ENCODE data around the gene PCCA.

Gene PCCA

DNA sequence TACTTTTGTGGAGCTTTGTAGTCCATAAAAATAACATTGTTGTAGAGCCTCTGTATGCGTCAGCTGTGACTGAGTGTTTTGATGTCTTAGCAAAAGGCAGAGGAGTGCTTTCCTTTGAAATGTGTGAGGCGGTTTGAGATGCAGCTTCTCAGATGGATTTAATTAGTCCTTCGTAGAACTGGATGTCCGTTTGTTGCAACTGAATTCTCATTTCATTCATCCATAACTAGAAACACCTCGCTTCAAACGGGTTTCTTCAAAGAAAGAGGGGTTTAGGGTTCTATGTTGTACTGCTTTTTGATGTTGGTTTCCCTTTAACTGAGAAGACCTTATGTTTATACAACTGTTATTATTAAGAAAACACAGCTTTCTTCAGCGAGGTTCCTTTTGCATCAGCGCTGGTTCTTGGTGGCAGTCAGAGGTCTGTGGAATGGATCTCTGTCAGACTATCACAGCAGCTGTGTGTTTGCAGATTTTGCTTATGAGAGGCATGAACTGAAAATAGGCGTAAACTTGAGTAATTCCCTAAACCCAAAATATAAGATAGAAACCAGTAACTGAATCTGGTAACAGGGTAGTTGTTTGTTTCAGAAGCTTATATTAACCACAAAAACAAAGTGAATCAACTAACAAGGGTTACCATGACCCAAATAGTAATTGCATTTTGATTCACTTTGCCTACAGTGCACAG is 305.3 kb downstream of the PCCA start:
- no peaks in the 10 kb centered on the region for H3K9me3 ChIP-seq (ENCODE audit: control insufficient read depth in 1 of 2, low read length in 2 of 2)
- H3K27me3 ChIP-seq (ENCODE audit: low read depth, low read length), result no peaks in the 10 kb centered on the region
- H3K4me1 ChIP-seq (ENCODE audit: control insufficient read depth in 1 of 2, insufficient read depth in 2 of 2, low read length in 2 of 2), result no peaks in the 10 kb centered on the region
- H3K36me3 ChIP-seq (ENCODE audit: control insufficient read depth in 1 of 2, insufficient read depth in 2 of 2, low read length in 2 of 2), result peaks cover 0 to 15% of the 10 kb centered on the region in 2 donors
- no peak overlapping the region for H3K4me3 ChIP-seq (ENCODE audit: low read depth in 1 of 2, low read length in 2 of 2)
- no peak overlapping the region for H3K27ac ChIP-seq (ENCODE audit: low read length)

GRCh38 chr13:100395698-100396373 is 306.9 kb downstream of the PCCA start:
- H3K27ac ChIP-seq (ENCODE audit: low read length), result no peak overlapping the region
- H3K27me3 ChIP-seq (ENCODE audit: low read depth, low read length), result no peaks in the 10 kb centered on the region
- H3K4me3 ChIP-seq (ENCODE audit: low read depth in 1 of 2, low read length in 2 of 2), result no peak overlapping the region
- peaks cover 0 to 15% of the 10 kb centered on the region in 2 donors for H3K36me3 ChIP-seq (ENCODE audit: control insufficient read depth in 1 of 2, insufficient read depth in 2 of 2, low read length in 2 of 2)
- no peaks in the 10 kb centered on the region for H3K4me1 ChIP-seq (ENCODE audit: control insufficient read depth in 1 of 2, insufficient read depth in 2 of 2, low read length in 2 of 2)
- H3K9me3 ChIP-seq (ENCODE audit: control insufficient read depth in 1 of 2, low read length in 2 of 2), result no peaks in the 10 kb centered on the region

DNA sequence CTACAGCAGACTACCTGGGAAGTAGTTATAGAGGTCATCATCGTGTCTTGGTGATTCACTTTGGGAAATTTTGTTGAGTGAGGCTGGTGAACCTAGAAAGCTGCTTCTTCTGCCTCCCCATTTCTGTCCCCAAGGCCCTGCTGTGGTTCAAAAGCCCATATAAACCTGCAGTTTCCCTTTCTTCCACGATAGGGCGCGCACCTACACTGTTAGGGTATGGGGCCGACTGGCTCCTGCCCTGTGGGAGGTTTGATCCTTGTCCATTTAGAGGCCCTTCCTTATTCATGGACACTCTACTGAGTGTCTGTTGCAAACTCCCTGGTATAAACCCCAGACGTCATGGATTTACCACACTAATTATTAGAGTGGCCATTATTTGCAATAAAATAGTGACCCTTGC is 307.9 kb downstream of the PCCA start:
- no peaks in the 10 kb centered on the region for H3K27me3 ChIP-seq (ENCODE audit: low read depth, low read length)
- no peak overlapping the region for H3K27ac ChIP-seq (ENCODE audit: low read length)
- H3K9me3 ChIP-seq (ENCODE audit: control insufficient read depth in 1 of 2, low read length in 2 of 2), result no peaks in the 10 kb centered on the region
- H3K4me1 ChIP-seq (ENCODE audit: control insufficient read depth in 1 of 2, insufficient read depth in 2 of 2, low read length in 2 of 2), result no peaks in the 10 kb centered on the region
- H3K4me3 ChIP-seq (ENCODE audit: low read depth in 1 of 2, low read length in 2 of 2), result no peak overlapping the region
- peaks cover 0 to 15% of the 10 kb centered on the region in 2 donors for H3K36me3 ChIP-seq (ENCODE audit: control insufficient read depth in 1 of 2, insufficient read depth in 2 of 2, low read length in 2 of 2)

- Histone ChIP-seq H3K4me3 (ENCODE audit: low read depth in 1 of 2, low read length in 2 of 2) (no peak overlapping the region), H3K36me3 (ENCODE audit: control insufficient read depth in 1 of 2, insufficient read depth in 2 of 2, low read length in 2 of 2) (peaks cover 0 to 9% of the 10 kb centered on the region in 2 donors), H3K4me1 (ENCODE audit: control insufficient read depth in 1 of 2, insufficient read depth in 2 of 2, low read length in 2 of 2) (no peaks in the 10 kb centered on the region), H3K27me3 (ENCODE audit: low read depth, low read length) (no peaks in the 10 kb centered on the region), H3K9me3 (ENCODE audit: control insufficient read depth in 1 of 2, low read length in 2 of 2) (no peaks in the 10 kb centered on the region), H3K27ac (ENCODE audit: low read length) (no peak overlapping the region)
Measured at GRCh38 chr13:100397627-100398026, 308.7 kb downstream of the PCCA start.

DNA sequence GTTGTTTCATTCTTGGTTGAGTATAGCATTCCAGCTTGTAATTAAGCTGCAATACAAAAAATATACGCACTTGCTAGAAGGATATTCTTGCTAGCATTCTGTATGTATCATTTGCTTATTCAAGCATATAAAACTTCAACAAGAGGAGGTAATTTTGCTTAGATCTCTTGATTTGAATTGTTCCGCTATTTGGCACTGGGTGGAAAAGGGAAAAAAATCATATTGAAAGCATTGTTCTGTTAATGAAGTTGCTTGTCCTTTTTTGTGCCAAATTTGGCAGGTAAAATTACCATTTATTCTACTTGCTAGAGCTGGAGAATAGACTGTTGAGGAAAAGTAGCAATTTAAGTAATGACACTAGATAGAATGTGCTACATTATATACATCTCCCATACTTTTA is 309.5 kb downstream of the PCCA start:
- Histone ChIP-seq H3K4me3 (ENCODE audit: low read depth in 1 of 2, low read length in 2 of 2) (no peak overlapping the region), H3K4me1 (ENCODE audit: control insufficient read depth in 1 of 2, insufficient read depth in 2 of 2, low read length in 2 of 2) (no peaks in the 10 kb centered on the region), H3K9me3 (ENCODE audit: control insufficient read depth in 1 of 2, low read length in 2 of 2) (no peaks in the 10 kb centered on the region), H3K27ac (ENCODE audit: low read length) (no peak overlapping the region), H3K27me3 (ENCODE audit: low read depth, low read length) (no peaks in the 10 kb centered on the region), H3K36me3 (ENCODE audit: control insufficient read depth in 1 of 2, insufficient read depth in 2 of 2, low read length in 2 of 2) (peaks cover 0 to 6% of the 10 kb centered on the region in 2 donors)

DNA sequence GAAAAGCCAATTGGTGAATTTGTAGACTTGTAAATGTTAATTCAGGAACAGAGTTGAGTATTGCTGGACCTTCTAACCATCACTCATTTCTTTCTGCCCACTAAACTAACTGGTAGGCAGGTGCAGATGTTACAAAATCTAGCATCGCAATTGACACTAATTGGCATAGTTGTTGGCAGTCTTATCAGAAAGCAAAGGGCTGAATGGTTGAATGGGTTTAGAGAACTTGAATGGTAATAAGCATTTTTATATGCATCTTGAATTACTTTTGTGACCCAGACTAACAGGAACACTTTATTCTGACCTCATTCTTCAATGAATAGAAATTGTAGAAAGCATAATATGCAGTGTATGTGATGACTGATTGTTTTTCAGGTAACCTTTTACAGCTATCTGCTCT is 310.6 kb downstream of the PCCA start:
- no peaks in the 10 kb centered on the region for H3K4me1 ChIP-seq (ENCODE audit: control insufficient read depth in 1 of 2, insufficient read depth in 2 of 2, low read length in 2 of 2)
- no peak overlapping the region for H3K27ac ChIP-seq (ENCODE audit: low read length)
- peaks cover 0 to 15% of the 10 kb centered on the region in 2 donors for H3K36me3 ChIP-seq (ENCODE audit: control insufficient read depth in 1 of 2, insufficient read depth in 2 of 2, low read length in 2 of 2)
- H3K27me3 ChIP-seq (ENCODE audit: low read depth, low read length), result no peaks in the 10 kb centered on the region
- H3K9me3 ChIP-seq (ENCODE audit: control insufficient read depth in 1 of 2, low read length in 2 of 2), result peaks cover 0 to 5% of the 10 kb centered on the region in 2 donors
- no peak overlapping the region for H3K4me3 ChIP-seq (ENCODE audit: low read depth in 1 of 2, low read length in 2 of 2)

DNA sequence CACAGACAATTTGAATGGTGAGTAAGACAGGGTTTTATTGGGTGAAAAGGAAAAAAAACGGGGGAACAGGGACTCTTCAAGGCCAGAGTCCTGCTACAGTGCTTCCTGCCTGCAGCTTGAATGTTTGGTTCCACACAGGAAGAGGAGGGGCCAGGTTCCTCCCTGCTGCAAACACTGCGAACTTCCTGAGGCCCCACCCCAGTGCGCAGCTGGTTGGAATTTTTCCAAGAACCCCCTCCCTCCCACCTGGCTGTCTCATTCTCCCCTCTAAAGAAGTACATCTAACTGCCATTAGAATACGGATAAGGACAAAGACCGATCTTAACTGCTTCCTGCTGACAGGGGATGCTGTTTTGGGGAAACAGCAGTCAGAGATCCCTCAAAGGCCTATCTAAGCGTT is 314.8 kb downstream of the PCCA start:
- Histone ChIP-seq H3K4me3 (ENCODE audit: low read depth in 1 of 2, low read length in 2 of 2) (peak overlapping the region in 1 of 2 donors; percentile 19), H3K36me3 (ENCODE audit: control insufficient read depth in 1 of 2, insufficient read depth in 2 of 2, low read length in 2 of 2) (peaks cover 0 to 35% of the 10 kb centered on the region in 2 donors), H3K9me3 (ENCODE audit: control insufficient read depth in 1 of 2, low read length in 2 of 2) (peaks cover 15 to 17% of the 10 kb centered on the region in 2 donors), H3K4me1 (ENCODE audit: control insufficient read depth in 1 of 2, insufficient read depth in 2 of 2, low read length in 2 of 2) (no peaks in the 10 kb centered on the region), H3K27me3 (ENCODE audit: low read depth, low read length) (no peaks in the 10 kb centered on the region), H3K27ac (ENCODE audit: low read length) (no peak overlapping the region)

GRCh38 chr13:100409132-100409531 is 320.2 kb downstream of the PCCA start:
- peaks cover 37% of the 10 kb centered on the region in 2 donors for H3K9me3 ChIP-seq (ENCODE audit: control insufficient read depth in 1 of 2, low read length in 2 of 2)
- H3K27ac ChIP-seq (ENCODE audit: low read length), result no peak overlapping the region
- no peaks in the 10 kb centered on the region for H3K4me1 ChIP-seq (ENCODE audit: control insufficient read depth in 1 of 2, insufficient read depth in 2 of 2, low read length in 2 of 2)
- peak overlapping the region in 1 of 2 donors; percentile 51 for H3K4me3 ChIP-seq (ENCODE audit: low read depth in 1 of 2, low read length in 2 of 2)
- peaks cover 0 to 44% of the 10 kb centered on the region in 2 donors for H3K36me3 ChIP-seq (ENCODE audit: control insufficient read depth in 1 of 2, insufficient read depth in 2 of 2, low read length in 2 of 2)
- H3K27me3 ChIP-seq (ENCODE audit: low read depth, low read length), result no peaks in the 10 kb centered on the region

DNA sequence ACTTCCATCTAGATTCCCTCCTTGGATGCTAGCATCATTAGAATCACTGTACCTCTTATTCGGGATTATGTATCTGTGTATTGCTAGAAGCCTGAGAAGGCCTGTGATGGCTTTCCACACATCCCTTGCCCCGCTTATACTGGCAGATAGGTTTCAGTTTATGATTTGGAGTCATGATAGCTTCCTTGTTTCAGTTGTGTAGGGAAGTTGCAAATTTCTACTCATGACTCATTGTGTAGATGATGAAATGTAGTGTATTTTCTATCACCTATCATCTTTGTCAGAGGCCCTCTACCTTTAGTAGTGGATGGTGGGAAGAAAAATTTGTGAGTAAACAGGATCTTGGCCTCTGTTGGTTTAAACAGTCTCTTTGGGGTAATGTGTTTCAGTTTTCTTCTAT is 334.5 kb downstream of the PCCA start:
- Histone ChIP-seq H3K4me1 (ENCODE audit: control insufficient read depth in 1 of 2, insufficient read depth in 2 of 2, low read length in 2 of 2) (no peaks in the 10 kb centered on the region), H3K9me3 (ENCODE audit: control insufficient read depth in 1 of 2, low read length in 2 of 2) (no peaks in the 10 kb centered on the region), H3K36me3 (ENCODE audit: control insufficient read depth in 1 of 2, insufficient read depth in 2 of 2, low read length in 2 of 2) (peaks cover 5 to 12% of the 10 kb centered on the region in 2 donors), H3K27me3 (ENCODE audit: low read depth, low read length) (no peaks in the 10 kb centered on the region), H3K27ac (ENCODE audit: low read length) (no peak overlapping the region), H3K4me3 (ENCODE audit: low read depth in 1 of 2, low read length in 2 of 2) (no peak overlapping the region)

- H3K27ac ChIP-seq (ENCODE audit: low read length), result no peak overlapping the region
Measured at GRCh38 chr13:100428986-100429385, 340.1 kb downstream of the PCCA start.

DNA sequence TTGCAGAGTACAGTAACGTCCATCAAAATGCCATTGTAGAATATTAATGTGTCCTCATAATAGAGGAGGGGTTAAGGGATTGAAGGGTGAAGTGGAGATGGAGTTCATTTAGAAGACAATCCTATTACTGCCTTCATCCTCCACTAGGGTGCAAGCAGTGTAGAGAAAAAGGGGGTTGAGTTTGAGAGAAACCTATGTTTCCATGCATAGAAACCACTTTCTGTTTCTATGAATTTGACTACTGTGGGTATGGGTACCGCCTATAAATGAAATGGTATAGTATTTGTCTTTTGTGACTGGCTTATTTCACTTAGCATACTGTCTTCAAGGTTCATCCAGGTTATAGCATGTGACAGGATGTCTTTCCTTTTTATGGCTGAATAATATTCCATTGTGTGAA is 343.7 kb downstream of the PCCA start:
- Histone ChIP-seq H3K4me1 (ENCODE audit: control insufficient read depth in 1 of 2, insufficient read depth in 2 of 2, low read length in 2 of 2) (no peaks in the 10 kb centered on the region), H3K9me3 (ENCODE audit: control insufficient read depth in 1 of 2, low read length in 2 of 2) (no peaks in the 10 kb centered on the region), H3K27ac (ENCODE audit: low read length) (no peak overlapping the region), H3K4me3 (ENCODE audit: low read depth in 1 of 2, low read length in 2 of 2) (no peak overlapping the region), H3K36me3 (ENCODE audit: control insufficient read depth in 1 of 2, insufficient read depth in 2 of 2, low read length in 2 of 2) (peaks cover 4 to 19% of the 10 kb centered on the region in 2 donors), H3K27me3 (ENCODE audit: low read depth, low read length) (no peaks in the 10 kb centered on the region)

More at GRCh38 chr13:100428986-100429385, 340.1 kb downstream of the PCCA start:
- Histone ChIP-seq H3K9me3 (ENCODE audit: control insufficient read depth in 1 of 2, low read length in 2 of 2) (no peaks in the 10 kb centered on the region), H3K27me3 (ENCODE audit: low read depth, low read length) (no peaks in the 10 kb centered on the region), H3K36me3 (ENCODE audit: control insufficient read depth in 1 of 2, insufficient read depth in 2 of 2, low read length in 2 of 2) (peaks cover 5 to 25% of the 10 kb centered on the region in 2 donors), H3K4me1 (ENCODE audit: control insufficient read depth in 1 of 2, insufficient read depth in 2 of 2, low read length in 2 of 2) (no peaks in the 10 kb centered on the region), H3K4me3 (ENCODE audit: low read depth in 1 of 2, low read length in 2 of 2) (no peak overlapping the region)

Measured in muscle layer of duodenum (tissue), 2 donors.